ENCODE results near the gene NRGN. TPM values are rescaled to one million over a fixed set of nuclear protein-coding genes. Genes with fewer than 3 reads are reported as not detected.
A peak's percentile ranks its signal among the peaks of the same experiment; 100 is the strongest.

The NRGN gene
- total and polyA plus RNA-seq, 10 of the 15 experiments (the other 5 are each of a cell fraction or from before 2014, with no cell fraction given), result 0.36 to 3.2 (median 1.1) TPM; not detected in 2

DNA sequence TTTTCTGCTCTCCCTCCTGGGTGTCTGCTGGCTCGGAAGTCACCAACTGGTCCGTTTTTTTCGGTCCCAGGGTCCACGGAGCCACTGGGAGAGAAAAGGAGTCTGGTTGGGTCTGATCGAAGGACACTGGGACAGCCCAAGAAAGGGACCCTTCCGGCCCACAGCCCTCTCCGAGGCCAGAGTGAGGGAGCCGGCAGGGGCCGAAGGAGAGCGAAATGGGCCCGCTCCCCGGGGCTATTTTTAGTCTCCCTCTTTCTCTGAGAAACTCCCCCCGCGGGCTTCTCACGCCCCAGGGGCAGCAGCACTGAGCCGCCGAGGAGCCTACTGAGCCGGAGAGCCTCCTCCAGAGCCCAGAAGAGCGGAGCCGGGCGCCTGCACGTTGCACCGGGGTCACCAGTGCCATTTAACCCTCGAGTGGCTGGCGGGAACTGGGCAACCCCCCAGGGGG is 20.5 kb downstream of the NRGN start:
- no peaks in the 10 kb centered on the region for H3K9me3 ChIP-seq (replicated peaks; ENCODE audit: control insufficient read depth, insufficient read depth, low read length)
- no peaks in the 10 kb centered on the region; a peak in 2 of 4 replicates for H3K36me3 ChIP-seq (ENCODE audit: control insufficient read depth in 2 of 2, insufficient read depth in 2 of 2, low read length in 1 of 2)
- SMC1A ChIA-PET (ENCODE audit: uncharacterized antibody, unreplicated experiment), result interaction anchor here (1.3 to 8.8 kb wide), 4 partner anchors 14 to 89 kb away, joined by 13 to 93 read pairs (median 66); partner anchors contain the start of genes SIAE and SPA17
- peak overlapping the region; percentile 87 for H3K9ac ChIP-seq (ENCODE audit: control insufficient read depth, insufficient read depth, low read length)
- in situ Hi-C loops (cut with MboI) (loop anchor here (5.0 kb wide), 1 partner anchor 88 kb away; the partner anchor contains the start of genes SIAE and SPA17), intact Hi-C loops (cut with micrococcal nuclease; ENCODE audit: unreplicated experiment) (no loop called here)
- FAIRE-seq, result no peak
- peak overlapping the region; percentile 82 for H3K27ac ChIP-seq (ENCODE audit: control insufficient read depth, insufficient read depth)
- H3K4me1 ChIP-seq (ENCODE audit: control insufficient read depth, insufficient read depth, low read length), result peaks cover 18% of the 10 kb centered on the region
- BruUV-seq (replicated peaks), result no TSS peak
- WGBS (ENCODE audit: insufficient coverage, insufficient replicate concordance, low lambda C conversion rate, missing lambda C conversion rate), result 31% methylated on average over 25 of the region's 25 CpGs
- RAD21 ChIA-PET (ENCODE audit: unreplicated experiment), result interaction anchor here (1.1 to 5.8 kb wide), 5 partner anchors 14 to 90 kb away, joined by 3 to 67 read pairs (median 34); no protein-coding TSS in a partner anchor
- peaks cover 46% of the 10 kb centered on the region for H3K79me2 ChIP-seq (ENCODE audit: control insufficient read depth, insufficient read depth, low read length)
- no peaks in the 10 kb centered on the region for H3K27me3 ChIP-seq (replicated peaks in 1 of 2; ENCODE audit: control insufficient read depth in 2 of 2, insufficient read depth in 2 of 2, low read length in 1 of 2)
- ATAC-seq, result peak; percentile 19
- peak overlapping the region; percentile 64 for H2AFZ ChIP-seq (ENCODE audit: control insufficient read depth, low read depth, low read length)
- H3K4me3 ChIP-seq, result peak overlapping the region; percentile 83
- no peaks in the 10 kb centered on the region for H4K20me1 ChIP-seq (ENCODE audit: control insufficient read depth, insufficient read depth)
- DNase-seq (ENCODE audit: low read depth, low spot score), result no peak
- CTCF ChIA-PET, result interaction anchor here (1.5 to 16.3 kb wide), 6 partner anchors 16 to 137 kb away, joined by 4 to 272 read pairs (median 98); partner anchors contain the start of genes MSANTD2, NRGN, SIAE and SPA17
- peak overlapping the region; percentile 98 for H3K4me2 ChIP-seq (ENCODE audit: control insufficient read depth, insufficient read depth)
- POLR2A ChIA-PET, result interaction anchor here (1.1 to 2.3 kb wide), 5 partner anchors 9 to 86 kb away, joined by 5 to 12 read pairs (median 9); partner anchors contain the start of gene SPA17
- TF ChIP-seq PRDM15 (CRISPR knock-in tag; IDR thresholded peaks at IDR 0.05), result no peak
- TF ChIP-seq EGR1 (IDR thresholded peaks at IDR 0.05; ENCODE audit: borderline replicate concordance in 1 of 2, low read depth in 2 of 2, low read length in 2 of 2), result no peak
- no peak for TF ChIP-seq FOXK2 (IDR thresholded peaks at IDR 0.05)
- no peak for TF ChIP-seq SREBF2 (IDR thresholded peaks at IDR 0.05; ENCODE audit: low read length)
- TF ChIP-seq SP1 (IDR thresholded peaks at IDR 0.05; ENCODE audit: low read depth, low read length), result no peak
- TF ChIP-seq POLR2A (IDR thresholded peaks at IDR 0.05; ENCODE audit: low read depth, low read length), result peak; percentile 34; the same call in 1 of the 2 replicates
- TF ChIP-seq YY1 (IDR thresholded peaks at IDR 0.05; ENCODE audit: low read depth, low read length), result 0 out of 2 replicates have a peak, but pooled peaks have one; percentile 24
- TF ChIP-seq IRF3 (IDR thresholded peaks at IDR 0.05), result no peak
- no peak for TF ChIP-seq KLF5 (IDR thresholded peaks at IDR 0.05; ENCODE audit: partially characterized antibody)
- peak; percentile 65 for TF ChIP-seq MEF2B (IDR thresholded peaks at IDR 0.05; ENCODE audit: partially characterized antibody, poor library complexity, severe bottlenecking)
- no peak for TF ChIP-seq SMAD1 (IDR thresholded peaks at IDR 0.05; ENCODE audit: low read depth, partially characterized antibody)
- TF ChIP-seq SREBF1 (IDR thresholded peaks at IDR 0.05; ENCODE audit: low read length), result no peak
- TF ChIP-seq MYC (IDR thresholded peaks at IDR 0.05; ENCODE audit: insufficient read depth, insufficient read length, insufficient replicate concordance, low read length, severe bottlenecking), result no peak
- TF ChIP-seq PAX5 (IDR thresholded peaks at IDR 0.05; ENCODE audit: borderline replicate concordance, low read depth, low read length), result no peak
- no peak for TF ChIP-seq ZBED1 (IDR thresholded peaks at IDR 0.05; ENCODE audit: borderline replicate concordance)
- TF ChIP-seq ZNF687 (IDR thresholded peaks at IDR 0.05), result no peak

All from GM12878 (cell line).